CD4-positive, CD25-positive, alpha-beta regulatory T cell (primary cell): ENCODE results near the gene UGT1A7. TPM values are rescaled to one million over a fixed set of nuclear protein-coding genes. Genes with fewer than 3 reads are reported as not detected.
"Not testable (repeated sequence)": the region's sequence is repeated elsewhere in the genome, so short reads cannot be mapped to it uniquely, and the experiment has no call there.

ENCODE experiments used
- ATAC-seq, 2 donors: fragments of 150-1000 bp; cut with Tn5 transposase; one replicate each; pipeline ENCODE4 v1.10.0; 2021; ENCODE audit warnings: low read depth in 2 of 2, moderate number of reproducible peaks in 2 of 2, moderate library complexity in 1 of 2
- DNase-seq, 3 donors: peaks; one replicate each; pipeline versions ENCODE4 v3.0.0 to v3.0.0-alpha.2; 2012 to 2022; ENCODE audit warnings: mixed read lengths in 1 of 3
- H3K27ac ChIP-seq: one replicate; pipeline ENCODE4 v1.7.0; 2013; ENCODE audit warnings: mild to moderate bottlenecking, low read length; ENCODE audit not compliant: insufficient read depth, poor library complexity, severe bottlenecking
- H3K27me3 ChIP-seq: one replicate; pipeline ENCODE4 v1.7.0; 2013; ENCODE audit warnings: low read length; ENCODE audit not compliant: control insufficient read depth, insufficient read depth
- H3K36me3 ChIP-seq: one replicate; pipeline ENCODE4 v1.7.0; 2013; ENCODE audit warnings: mild to moderate bottlenecking, low read length, moderate library complexity; ENCODE audit not compliant: control insufficient read depth, insufficient read depth
- H3K4me1 ChIP-seq: 2 replicates; pipeline ENCODE4 v1.7.0; 2013; ENCODE audit warnings: mild to moderate bottlenecking, low read length; ENCODE audit not compliant: insufficient read depth, control insufficient read depth, poor library complexity, severe bottlenecking
- H3K4me3 ChIP-seq: one replicate; pipeline ENCODE4 v1.7.0; 2013; ENCODE audit warnings: low read depth, mild to moderate bottlenecking, low read length, moderate library complexity
- H3K9me3 ChIP-seq, 2 experiments: 1 replicate in 1 of 2; 2 replicates in 1 of 2; pipeline ENCODE4 v1.7.0; 2013; ENCODE audit warnings: low read length in 2 of 2, mild to moderate bottlenecking in 1 of 2, moderate library complexity in 1 of 2; ENCODE audit not compliant: control insufficient read depth in 2 of 2
- H3K27ac Mint-ChIP-seq, 3 donors: one replicate each; pipeline ENCODE4 v1.8.0; 2020 to 2022; ENCODE audit warnings: mild to moderate bottlenecking in 3 of 3, mixed read lengths in 3 of 3, moderate library complexity in 2 of 3
- H3K27me3 Mint-ChIP-seq: one replicate; pipeline ENCODE4 v1.8.0; 2022; ENCODE audit warnings: mild to moderate bottlenecking, mixed read lengths
- H3K36me3 Mint-ChIP-seq: one replicate; pipeline ENCODE4 v1.8.0; 2020; ENCODE audit warnings: mixed read lengths
- H3K4me1 Mint-ChIP-seq, 4 donors: one replicate each; pipeline ENCODE4 v1.8.0; 2020 to 2022; ENCODE audit warnings: mixed read lengths in 4 of 4, mild to moderate bottlenecking in 1 of 4
- H3K4me3 Mint-ChIP-seq, 4 donors: one replicate each; pipeline ENCODE4 v1.8.0; 2020 to 2022; ENCODE audit warnings: mild to moderate bottlenecking in 4 of 4, mixed read lengths in 4 of 4, moderate library complexity in 3 of 4
- H3K9me3 Mint-ChIP-seq, 7 donors: one replicate each; pipeline ENCODE4 v1.8.0; 2020 to 2022; ENCODE audit warnings: mixed read lengths in 7 of 7, mild to moderate bottlenecking in 3 of 7, moderate library complexity in 2 of 7
- polyA plus RNA-seq, 4 donors: library from polyadenylated mRNA; unstranded; fragments of 300-500 nt; fragmentation: Illumina TruSeq; gene quantifications; one replicate each; pipeline ENCODE4 v1.2.3, GENCODE V29; 2021
- total RNA-seq: library from RNA; stranded (reverse); gene quantifications from one replicate; pipeline ENCODE4 v1.2.3, GENCODE V29; 2022

Gene UGT1A7
- total and polyA plus RNA-seq, 5 donors from 2014 or later: not detected

- Mint-ChIP-seq H3K9me3 (peaks cover 0 to 1% (median 0%) of the 10 kb centered on the region in 7 donors), H3K27me3 (peaks cover 22% of the 10 kb centered on the region), H3K4me3 (no peak overlapping the region), H3K36me3 (no peaks in the 10 kb centered on the region), H3K4me1 (no peaks in the 10 kb centered on the region), H3K27ac (no peak overlapping the region)
- Histone ChIP-seq H3K9me3 (no peaks in the 10 kb centered on the region), H3K36me3 (no peaks in the 10 kb centered on the region), H3K27ac (no peak overlapping the region), H3K4me3 (no peak overlapping the region), H3K27me3 (peaks cover 9% of the 10 kb centered on the region), H3K4me1 (no peaks in the 10 kb centered on the region)
- ATAC-seq: no peak
- DNase-seq: no peak
Measured at GRCh38 chr2:233713262-233713615, 31.5 kb downstream of the UGT1A7 start.

GRCh38 chr2:233714121-233714520 is 32.4 kb downstream of the UGT1A7 start:
- Histone ChIP-seq H3K27ac (no peak overlapping the region), H3K36me3 (no peaks in the 10 kb centered on the region), H3K9me3 (no peaks in the 10 kb centered on the region), H3K4me3 (no peak overlapping the region), H3K27me3 (peaks cover 5% of the 10 kb centered on the region), H3K4me1 (no peaks in the 10 kb centered on the region)
- ATAC-seq (no peak), DNase-seq (no peak)
- Mint-ChIP-seq H3K9me3 (peaks cover 0 to 1% (median 0%) of the 10 kb centered on the region in 7 donors), H3K27ac (no peak overlapping the region), H3K36me3 (no peaks in the 10 kb centered on the region), H3K27me3 (peaks cover 17% of the 10 kb centered on the region), H3K4me3 (no peak overlapping the region), H3K4me1 (no peaks in the 10 kb centered on the region)

GRCh38 chr2:233718552-233718951 is 36.9 kb downstream of the UGT1A7 start, which contains the start of gene UGT1A4:
UGT1A4 (plus strand) TSS chr2:233718736; CDS start chr2:233718821, 85 bp downstream.
- no peaks in the 10 kb centered on the region for H3K4me1 Mint-ChIP-seq
- Histone ChIP-seq H3K4me3 (no peak within 1 kb of the TSS), H3K27me3 (no peaks in the 10 kb centered on the region), H3K9me3 (no peaks in the 10 kb centered on the region), H3K4me1 (no peaks in the 10 kb centered on the region), H3K36me3 (no peaks in the 10 kb centered on the region), H3K27ac (no peak within 1 kb of the TSS)
- H3K4me3 Mint-ChIP-seq: peak within 1 kb of the TSS in 1 of 4 donors; percentile 13
- H3K36me3 Mint-ChIP-seq: no peaks in the 10 kb centered on the region
- H3K27ac Mint-ChIP-seq: no peak within 1 kb of the TSS
- H3K9me3 Mint-ChIP-seq: peaks cover 0 to 1% (median 0%) of the 10 kb centered on the region in 7 donors
- H3K27me3 Mint-ChIP-seq: peaks cover 15% of the 10 kb centered on the region
- no peak for DNase-seq
- no peak for ATAC-seq

GRCh38 chr2:233728723-233729301 is 47.1 kb downstream of the UGT1A7 start, which contains the start of gene UGT1A3:
UGT1A3 (plus strand) TSS chr2:233729042; CDS start chr2:233729127, 85 bp downstream.
- H3K27me3 Mint-ChIP-seq: peaks cover 4% of the 10 kb centered on the region
- H3K36me3 ChIP-seq: no peaks in the 10 kb centered on the region
- no peaks in the 10 kb centered on the region for H3K4me1 ChIP-seq
- H3K4me3 ChIP-seq: no peak within 1 kb of the TSS
- no peak for ATAC-seq
- no peak within 1 kb of the TSS for H3K27ac ChIP-seq
- no peaks in the 10 kb centered on the region for H3K27me3 ChIP-seq
- no peak within 1 kb of the TSS for H3K27ac Mint-ChIP-seq
- no peak within 1 kb of the TSS for H3K4me3 Mint-ChIP-seq
- H3K9me3 Mint-ChIP-seq: peaks cover 0 to 6% (median 0%) of the 10 kb centered on the region in 7 donors
- no peak for DNase-seq
- no peaks in the 10 kb centered on the region for H3K9me3 ChIP-seq
- no peaks in the 10 kb centered on the region for H3K4me1 Mint-ChIP-seq
- no peaks in the 10 kb centered on the region for H3K36me3 Mint-ChIP-seq

- not testable (repeated sequence) for H3K9me3 Mint-ChIP-seq
Measured at GRCh38 chr2:233736868-233737653, 55.4 kb downstream of the UGT1A7 start.

GRCh38 chr2:233740870-233741269 is 59.2 kb downstream of the UGT1A7 start:
- Mint-ChIP-seq H3K36me3 (no peaks in the 10 kb centered on the region), H3K4me3 (no peak overlapping the region), H3K27ac (no peak overlapping the region), H3K9me3 (no peaks in the 10 kb centered on the region), H3K27me3 (peaks cover 16% of the 10 kb centered on the region), H3K4me1 (no peaks in the 10 kb centered on the region)
- no peak overlapping the region for H3K4me3 ChIP-seq
- H3K27ac ChIP-seq: no peak overlapping the region
- DNase-seq (no peak), ATAC-seq (no peak)
- no peaks in the 10 kb centered on the region for H3K36me3 ChIP-seq
- peaks cover 2% of the 10 kb centered on the region for H3K27me3 ChIP-seq
- no peaks in the 10 kb centered on the region for H3K4me1 ChIP-seq
- H3K9me3 ChIP-seq: no peaks in the 10 kb centered on the region

More at GRCh38 chr2:233736868-233737653, 55.4 kb downstream of the UGT1A7 start:
- not testable (repeated sequence) for H3K27me3 ChIP-seq, H3K27ac Mint-ChIP-seq, H3K4me3 Mint-ChIP-seq, H3K4me1 Mint-ChIP-seq, H3K4me3 ChIP-seq, H3K36me3 ChIP-seq, ATAC-seq, H3K27ac ChIP-seq, DNase-seq, H3K9me3 ChIP-seq, H3K36me3 Mint-ChIP-seq, H3K4me1 ChIP-seq
- H3K27me3 Mint-ChIP-seq: peaks cover 11% of the 10 kb centered on the region

GRCh38 chr2:233743464-233744259 is 62.0 kb downstream of the UGT1A7 start:
- Mint-ChIP-seq H3K4me3 (no peak overlapping the region), H3K4me1 (no peaks in the 10 kb centered on the region), H3K27me3 (peaks cover 11% of the 10 kb centered on the region), H3K27ac (no peak overlapping the region), H3K36me3 (no peaks in the 10 kb centered on the region), H3K9me3 (peaks cover 0 to 2% (median 0%) of the 10 kb centered on the region in 7 donors)
- Histone ChIP-seq H3K36me3 (no peaks in the 10 kb centered on the region), H3K27me3 (peaks cover 7% of the 10 kb centered on the region), H3K27ac (no peak overlapping the region), H3K9me3 (no peaks in the 10 kb centered on the region), H3K4me3 (no peak overlapping the region), H3K4me1 (no peaks in the 10 kb centered on the region)
- DNase-seq: no peak
- no peak for ATAC-seq
